ENCODE data around the gene ARPC1A.

GRCh38 chr7:99344061-99344647 lies 18.5 kb downstream of the ARPC1A start:
- no peak for TF ChIP-seq CTCF (IDR thresholded peaks at IDR 0.05)
- no peak for TF ChIP-seq EP300 (IDR thresholded peaks at IDR 0.05)
- TF ChIP-seq POLR2A (IDR thresholded peaks at IDR 0.05), result no peak
- TF ChIP-seq POLR2AphosphoS5 (IDR thresholded peaks at IDR 0.05), result no peak

All from suprapubic skin (tissue), 4 donors.